SW480 (cell line): Measurements from ENCODE around the gene FRMPD4.
A peak's percentile ranks its signal among the peaks of the same experiment; 100 is the strongest.
"Not testable (repeated sequence)": the region's sequence is repeated elsewhere in the genome, so short reads cannot be mapped to it uniquely, and the experiment has no call there.

Source experiments
- DNase-seq: peaks from one replicate; pipeline ENCODE4 v3.0.0-alpha.2; 2016; ENCODE audit warnings: low spot score

Gene FRMPD4

GRCh38 chrX:12538096-12538495 is 399.8 kb downstream of the FRMPD4 start:
- not testable (repeated sequence) for DNase-seq

- not testable (repeated sequence) for DNase-seq
Measured at GRCh38 chrX:12542251-12542650, 404.0 kb downstream of the FRMPD4 start.

GRCh38 chrX:12548341-12548740 is 410.1 kb downstream of the FRMPD4 start:
- no peak for DNase-seq

- peak; percentile 5 for DNase-seq
Measured at GRCh38 chrX:12548746-12549145, 410.5 kb downstream of the FRMPD4 start.

GRCh38 chrX:12554206-12554605 is 415.9 kb downstream of the FRMPD4 start:
- no peak for DNase-seq

GRCh38 chrX:12563121-12563520 is 424.8 kb downstream of the FRMPD4 start:
- DNase-seq: peak; percentile 11

GRCh38 chrX:12564221-12564620 is 425.9 kb downstream of the FRMPD4 start:
- DNase-seq: no peak

- no peak for DNase-seq
Measured at GRCh38 chrX:12567857-12568256, 429.6 kb downstream of the FRMPD4 start.

GRCh38 chrX:12570859-12571501 is 432.7 kb downstream of the FRMPD4 start:
- no peak for DNase-seq

GRCh38 chrX:12579311-12579710 is 441.0 kb downstream of the FRMPD4 start:
- DNase-seq: no peak

- peak; percentile 47 for DNase-seq
Measured at GRCh38 chrX:12580548-12580947, 442.3 kb downstream of the FRMPD4 start.

- no peak for DNase-seq
Measured at GRCh38 chrX:12581546-12581945, 443.3 kb downstream of the FRMPD4 start.

- no peak for DNase-seq
Measured at GRCh38 chrX:12582649-12583048, 444.4 kb downstream of the FRMPD4 start.

GRCh38 chrX:12583543-12583942 is 445.3 kb downstream of the FRMPD4 start:
- no peak for DNase-seq

GRCh38 chrX:12595720-12596119 is 457.4 kb downstream of the FRMPD4 start:
- no peak for DNase-seq

GRCh38 chrX:12610079-12610478 is 471.8 kb downstream of the FRMPD4 start:
- peak; percentile 6 for DNase-seq

GRCh38 chrX:12611471-12611870 is 473.2 kb downstream of the FRMPD4 start:
- DNase-seq: no peak

GRCh38 chrX:12614266-12614665 is 476.0 kb downstream of the FRMPD4 start:
- no peak for DNase-seq

GRCh38 chrX:12615061-12615460 is 476.8 kb downstream of the FRMPD4 start:
- DNase-seq: no peak

- no peak for DNase-seq
Measured at GRCh38 chrX:12617241-12617640, 479.0 kb downstream of the FRMPD4 start.

- DNase-seq: no peak
Measured at GRCh38 chrX:12647230-12647629, 509.0 kb downstream of the FRMPD4 start.

- no peak for DNase-seq
Measured at GRCh38 chrX:12648995-12649394, 510.7 kb downstream of the FRMPD4 start.

GRCh38 chrX:12657433-12657832 is 519.2 kb downstream of the FRMPD4 start:
- no peak for DNase-seq

GRCh38 chrX:12657881-12658280 is 519.6 kb downstream of the FRMPD4 start:
- DNase-seq: no peak
